ENCODE results near the gene FAM20C.

The FAM20C gene

GRCh38 chr7:277228-277627, 84.9 kb downstream of the FAM20C start:
- Histone ChIP-seq H3K4me3 (replicated peaks; ENCODE audit: insufficient read depth, low read length) (no peak overlapping the region), H3K27ac (replicated peaks) (no peak overlapping the region), H3K27me3 (ENCODE audit: insufficient read depth, poor library complexity, severe bottlenecking) (no peaks in the 10 kb centered on the region)
- TF ChIP-seq POLR2AphosphoS5 (IDR thresholded peaks at IDR 0.05; ENCODE audit: low read depth) = no peak
- TF ChIP-seq REST (IDR thresholded peaks at IDR 0.05; ENCODE audit: insufficient replicate concordance, low read depth) = no peak
- TF ChIP-seq GABPA (IDR thresholded peaks at IDR 0.05; ENCODE audit: low read depth) = no peak
- TF ChIP-seq SPI1 (IDR thresholded peaks at IDR 0.05; ENCODE audit: borderline replicate concordance, low read depth) = no peak
- no peak for TF ChIP-seq CTCF (IDR thresholded peaks at IDR 0.05; ENCODE audit: insufficient read depth, low read length)
- DNase-seq (ENCODE audit: low read depth in 1 of 2, low spot score in 1 of 2) = no peak

- H3K27me3 ChIP-seq (ENCODE audit: insufficient read depth, poor library complexity, severe bottlenecking) = no peaks in the 10 kb centered on the region
- no peak overlapping the region for H3K27ac ChIP-seq (replicated peaks)
- no peak overlapping the region for H3K4me3 ChIP-seq (replicated peaks; ENCODE audit: insufficient read depth, low read length)
- no peak for TF ChIP-seq CTCF (IDR thresholded peaks at IDR 0.05; ENCODE audit: insufficient read depth, low read length)
- TF ChIP-seq SPI1 (IDR thresholded peaks at IDR 0.05; ENCODE audit: borderline replicate concordance, low read depth) = no peak
- TF ChIP-seq POLR2AphosphoS5 (IDR thresholded peaks at IDR 0.05; ENCODE audit: low read depth) = no peak
- no peak for TF ChIP-seq REST (IDR thresholded peaks at IDR 0.05; ENCODE audit: insufficient replicate concordance, low read depth)
- TF ChIP-seq GABPA (IDR thresholded peaks at IDR 0.05; ENCODE audit: low read depth) = no peak
- no peak for DNase-seq (ENCODE audit: low read depth in 1 of 2, low spot score in 1 of 2)
Measured at GRCh38 chr7:278081-278480, 85.7 kb downstream of the FAM20C start.

GRCh38 chr7:279821-280220, 87.5 kb downstream of the FAM20C start:
- no peak for DNase-seq (ENCODE audit: low read depth in 1 of 2, low spot score in 1 of 2)
- H3K4me3 ChIP-seq (replicated peaks; ENCODE audit: insufficient read depth, low read length) = no peak overlapping the region
- TF ChIP-seq CTCF (IDR thresholded peaks at IDR 0.05; ENCODE audit: insufficient read depth, low read length) (no peak), SPI1 (IDR thresholded peaks at IDR 0.05; ENCODE audit: borderline replicate concordance, low read depth) (no peak), REST (IDR thresholded peaks at IDR 0.05; ENCODE audit: insufficient replicate concordance, low read depth) (no peak), GABPA (IDR thresholded peaks at IDR 0.05; ENCODE audit: low read depth) (no peak), POLR2AphosphoS5 (IDR thresholded peaks at IDR 0.05; ENCODE audit: low read depth) (no peak)
- no peak overlapping the region for H3K27ac ChIP-seq (replicated peaks)
- no peaks in the 10 kb centered on the region for H3K27me3 ChIP-seq (ENCODE audit: insufficient read depth, poor library complexity, severe bottlenecking)

All from HL-60 (cell line).